ENCODE measurements around the gene INSRR.

The INSRR gene

DNA sequence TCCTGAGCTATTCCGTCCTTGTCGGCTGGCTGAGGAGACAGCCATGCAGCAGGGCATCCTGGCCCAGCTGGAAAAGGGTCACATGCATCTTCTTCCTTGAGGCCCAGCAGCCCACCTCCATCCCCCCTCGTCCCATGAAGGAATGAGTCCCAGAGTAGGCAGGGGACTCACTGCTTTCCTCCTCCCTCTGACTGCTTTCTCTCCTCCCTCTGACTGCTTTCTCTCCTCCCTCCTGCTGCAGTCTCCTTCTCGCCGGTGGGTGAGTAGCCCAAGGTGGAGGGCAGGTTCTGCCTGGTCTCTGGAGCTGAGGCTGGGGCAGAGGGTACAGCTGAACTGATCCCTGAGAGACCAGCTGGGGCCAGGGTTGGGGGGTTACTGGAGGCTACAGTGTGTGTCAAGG is 15.2 kb upstream of the INSRR start:
- DNase-seq: no peak

- no peak for DNase-seq
Observed at GRCh38 chr1:156873659-156874058, 14.7 kb upstream of the INSRR start.

DNA sequence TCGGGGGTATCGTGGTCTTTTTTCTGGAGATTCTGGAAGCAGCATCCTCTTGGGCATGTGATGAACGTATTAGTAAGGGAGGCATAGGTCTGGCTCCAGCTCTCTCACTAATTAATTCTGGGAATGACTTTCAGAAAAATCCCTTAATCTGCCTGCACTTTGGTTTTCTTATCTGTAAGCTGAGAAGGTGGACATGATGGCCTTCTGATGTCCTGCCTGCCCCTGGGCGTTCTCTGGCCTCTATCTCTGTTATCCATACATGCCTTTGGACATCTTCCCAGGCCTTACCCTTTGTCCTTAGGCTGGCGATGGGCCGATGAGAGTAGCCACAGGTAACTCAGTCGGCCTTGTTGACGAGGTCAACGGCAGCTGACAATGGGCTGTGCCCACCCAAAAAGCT is 10.5 kb upstream of the INSRR start:
- no peak for DNase-seq

DNA sequence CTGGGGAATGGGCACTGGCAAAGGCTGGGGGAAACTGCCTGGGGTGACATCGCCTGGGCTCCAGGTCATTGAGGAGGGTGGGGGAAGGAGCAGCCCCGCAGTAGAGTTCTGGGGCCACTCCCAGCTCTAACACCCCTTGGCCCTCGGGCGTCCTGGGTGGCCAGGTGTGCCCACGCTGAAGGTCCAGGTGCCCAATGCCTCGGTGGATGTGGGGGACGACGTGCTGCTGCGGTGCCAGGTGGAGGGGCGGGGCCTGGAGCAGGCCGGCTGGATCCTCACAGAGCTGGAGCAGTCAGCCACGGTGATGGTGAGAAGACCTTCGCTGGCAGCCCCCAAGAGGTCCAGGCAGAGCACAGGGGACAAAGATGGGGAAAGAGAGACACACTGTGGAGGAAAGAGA is 9.4 kb upstream of the INSRR start:
- DNase-seq: no peak

GRCh38 chr1:156866249-156866909 is 7.5 kb upstream of the INSRR start:
- no peak for DNase-seq

GRCh38 chr1:156865865-156866248 is 6.9 kb upstream of the INSRR start:
- no peak for DNase-seq

- no peak for DNase-seq
Observed at GRCh38 chr1:156865258-156865657, 6.3 kb upstream of the INSRR start.

DNA sequence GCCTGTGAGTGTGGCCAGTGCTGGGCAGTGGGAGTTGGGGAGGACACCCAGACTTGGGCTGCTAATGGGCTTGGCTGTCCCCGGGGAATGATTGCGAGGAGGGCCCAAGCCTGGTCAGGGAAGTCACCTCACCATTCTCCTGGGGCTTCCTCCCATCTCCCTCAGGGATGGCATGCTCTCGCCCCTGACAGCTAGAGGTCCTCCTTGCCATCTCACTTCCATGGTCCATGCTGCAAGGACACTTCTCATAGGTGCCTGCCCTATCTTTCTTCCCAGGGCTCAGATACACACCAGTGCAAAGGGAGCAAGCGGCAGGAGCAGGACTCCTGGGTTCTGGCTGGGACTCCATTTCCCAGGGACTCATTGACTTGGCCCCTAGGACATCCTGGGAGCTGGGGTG is 5.9 kb upstream of the INSRR start:
- no peak for DNase-seq

GRCh38 chr1:156863631-156864030 is 4.7 kb upstream of the INSRR start:
- no peak for DNase-seq

DNA sequence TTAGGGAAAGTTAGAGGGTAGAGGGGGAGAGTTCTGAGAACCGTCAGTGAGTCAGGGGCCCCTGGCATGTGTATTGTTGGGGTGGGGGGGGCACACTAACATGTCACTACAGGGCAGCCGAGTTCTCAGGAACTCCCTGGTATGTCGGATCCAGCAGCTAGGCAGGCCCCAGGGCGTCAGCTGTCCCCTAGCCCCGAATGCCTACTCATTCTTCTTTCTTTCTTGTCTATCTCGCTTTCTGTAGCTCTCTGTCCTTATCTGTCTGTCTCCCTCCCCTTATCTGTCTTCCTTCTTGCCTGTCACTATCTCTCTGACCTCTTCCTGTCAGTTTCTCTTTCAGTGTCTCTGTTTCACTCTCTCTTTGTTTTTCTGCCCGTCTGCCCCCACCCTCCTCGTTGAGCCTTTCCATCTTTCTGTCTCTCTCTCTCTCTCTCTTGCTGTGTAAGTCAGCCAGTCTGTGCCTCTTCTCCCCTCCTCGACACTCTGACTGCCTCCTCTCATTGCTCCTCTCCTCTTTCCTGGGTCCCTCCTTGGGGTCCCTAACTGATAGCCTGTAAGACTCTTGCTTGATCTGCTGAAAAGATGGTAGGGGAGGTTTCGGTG is 4.2 kb upstream of the INSRR start:
- DNase-seq: no peak

DNA sequence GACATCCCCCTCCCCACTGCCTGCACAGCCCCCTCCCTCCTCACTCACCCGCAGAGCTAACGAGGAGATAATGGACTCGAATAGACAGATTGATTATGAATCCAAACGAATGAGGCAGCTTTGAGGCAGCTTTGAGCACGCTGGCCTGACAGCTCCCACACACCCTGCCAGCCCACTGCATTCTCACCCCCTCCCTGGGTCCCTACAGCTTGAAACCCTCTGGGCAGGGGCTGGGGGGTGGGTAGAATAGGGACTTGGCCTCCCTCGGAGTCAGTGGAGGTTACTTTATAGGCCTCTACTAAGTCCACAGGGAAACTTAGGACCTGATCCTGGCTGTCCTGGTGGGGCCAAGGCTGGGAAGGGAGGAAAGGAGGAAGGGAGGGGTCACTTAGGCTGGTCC is 3.7 kb upstream of the INSRR start:
- no peak for DNase-seq

DNA sequence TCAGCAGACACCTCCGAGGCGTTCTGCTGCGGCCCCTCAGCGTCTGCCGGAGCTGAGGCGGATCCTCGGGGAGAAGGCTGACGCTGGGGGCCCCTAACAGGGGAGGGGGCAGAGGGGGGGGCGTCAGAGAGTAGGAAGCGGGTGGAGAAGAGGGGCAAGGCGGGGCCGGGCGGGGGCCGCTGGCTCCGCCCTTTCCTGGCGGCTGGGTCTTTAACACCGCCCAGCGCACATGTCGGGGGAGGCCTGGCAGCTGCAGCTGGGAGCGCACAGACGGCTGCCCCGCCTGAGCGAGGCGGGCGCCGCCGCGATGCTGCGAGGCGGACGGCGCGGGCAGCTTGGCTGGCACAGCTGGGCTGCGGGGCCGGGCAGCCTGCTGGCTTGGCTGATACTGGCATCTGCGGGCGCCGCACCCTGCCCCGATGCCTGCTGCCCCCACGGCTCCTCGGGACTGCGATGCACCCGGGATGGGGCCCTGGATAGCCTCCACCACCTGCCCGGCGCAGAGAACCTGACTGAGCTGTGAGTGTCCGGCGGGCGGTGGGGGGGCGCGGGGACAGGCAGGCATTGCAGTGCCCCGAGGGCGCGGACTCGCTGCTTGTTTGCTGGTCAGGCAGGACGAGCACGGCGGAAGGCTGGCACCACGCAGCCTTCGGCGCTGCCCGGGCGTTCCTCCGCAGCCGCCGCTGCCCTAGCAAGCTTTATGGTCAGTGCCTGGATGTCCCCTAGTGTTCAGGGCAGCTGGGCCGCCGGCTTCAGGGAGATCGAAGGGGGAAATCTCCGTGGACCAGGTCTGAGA is 1.9 kb upstream of the INSRR start, which contains the start of gene NTRK1:
NTRK1 (plus strand) TSS at position 238 of the 796 bp plus-strand sequence; CDS start at position 308, 70 bp downstream.
- peak in 2 of 4 experiments; percentile 14 to 46 for DNase-seq

- DNase-seq: peak; percentile 38 to 77 (median 58)
Observed at GRCh38 chr1:156860113-156860627, 1.3 kb upstream of the INSRR start.

DNA sequence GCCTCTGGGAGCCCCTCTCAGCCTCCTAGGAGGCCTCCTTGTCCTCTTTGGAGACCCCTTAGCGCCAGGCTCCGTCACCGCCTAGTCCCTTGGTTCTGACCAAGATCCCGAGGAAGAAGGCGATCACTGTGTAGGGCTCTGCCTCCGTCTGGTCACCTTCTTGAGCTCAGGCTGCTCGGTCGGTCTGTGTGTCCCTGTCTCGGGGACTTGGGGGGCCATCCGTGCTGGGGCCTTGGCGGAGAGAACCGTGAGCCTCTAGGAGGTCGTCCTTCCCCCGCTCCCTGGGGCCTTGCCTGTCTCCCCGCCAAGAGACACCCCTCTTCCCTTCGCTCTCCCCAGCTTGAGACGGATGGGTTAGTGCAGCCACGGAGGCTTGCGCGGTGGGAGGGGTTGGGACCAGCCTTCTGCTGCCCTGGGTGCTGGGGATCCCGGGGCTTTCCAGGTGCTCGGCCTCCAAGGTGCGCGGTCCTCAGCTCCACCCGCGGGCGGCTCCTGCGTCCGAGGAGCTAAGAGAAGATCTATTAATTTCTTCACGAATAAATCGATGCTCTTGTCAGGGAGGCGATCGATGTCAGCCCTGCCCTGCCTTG is 701 bp upstream of the INSRR start:
- peak in 1 of 4 experiments; percentile 11 for DNase-seq

DNA sequence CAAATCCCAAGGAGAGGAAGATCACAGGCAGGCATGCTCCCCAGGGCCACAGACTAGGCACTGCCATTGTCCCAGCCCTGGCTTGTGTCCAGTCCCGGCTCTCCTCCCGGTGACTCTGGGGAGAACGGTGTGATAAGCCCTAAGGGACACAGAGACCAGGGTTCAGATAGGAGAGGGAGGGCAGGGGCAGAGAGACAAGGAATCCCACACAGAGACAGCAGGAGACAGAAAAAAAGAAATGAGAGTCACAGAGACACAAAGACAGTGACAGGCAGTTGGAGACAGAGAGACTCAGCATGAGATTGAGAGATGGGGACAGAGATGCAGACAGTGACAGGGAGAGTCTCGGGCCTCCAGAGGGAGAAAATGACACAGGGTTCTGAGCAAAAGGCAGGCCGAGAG is 361 bp downstream of the INSRR start:
- DNase-seq: no peak

GRCh38 chr1:156857532-156857931 is 1.4 kb downstream of the INSRR start:
- DNase-seq: no peak

DNA sequence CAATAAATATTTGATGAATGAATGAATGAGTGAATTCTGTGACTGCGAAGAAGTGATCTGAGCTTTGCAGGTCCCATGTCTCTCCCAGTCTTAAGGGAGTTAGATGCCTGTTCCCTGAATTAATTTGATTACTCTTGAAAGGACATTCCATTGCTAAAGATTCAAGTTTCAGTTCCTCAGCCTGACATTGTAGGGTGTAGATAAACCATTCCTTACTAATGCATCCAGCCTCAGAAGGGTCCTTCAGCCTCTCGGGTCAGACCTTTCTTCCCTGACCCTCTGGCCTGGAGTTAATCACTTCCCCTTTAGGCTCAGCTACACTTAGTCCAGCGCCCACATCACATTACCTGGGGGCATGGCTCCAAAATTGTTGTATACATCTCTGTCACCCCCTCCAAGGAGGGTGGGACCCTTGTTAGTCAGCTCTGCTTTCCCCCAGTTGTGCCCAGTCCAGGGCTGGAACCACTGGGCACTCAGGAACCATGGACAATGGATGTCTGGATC is 2.6 kb downstream of the INSRR start:
- peak in 1 of 4 experiments; percentile 17 for DNase-seq

- no peak for DNase-seq
Observed at GRCh38 chr1:156854634-156855033, 4.3 kb downstream of the INSRR start.

DNA sequence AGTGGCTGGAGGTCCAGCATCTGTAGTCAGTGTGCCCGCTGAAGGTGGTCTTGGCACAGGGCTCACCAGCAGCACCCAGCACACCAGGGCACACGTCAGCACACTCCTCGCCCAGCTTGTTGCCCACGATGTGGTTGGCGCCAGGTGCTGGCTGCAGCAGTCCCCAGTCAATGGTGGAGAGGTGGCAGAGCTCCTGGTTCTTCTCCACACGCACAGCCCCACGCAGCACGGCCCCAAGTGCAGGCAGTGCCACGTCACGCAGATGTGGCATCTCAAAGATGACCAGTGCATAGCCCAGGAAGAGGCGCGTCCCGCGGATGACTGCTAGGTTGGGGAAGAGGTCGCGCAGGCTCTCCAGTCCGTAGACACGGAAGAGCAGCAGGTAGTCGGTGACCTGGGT is 5.2 kb downstream of the INSRR start:
- DNase-seq: no peak

DNA sequence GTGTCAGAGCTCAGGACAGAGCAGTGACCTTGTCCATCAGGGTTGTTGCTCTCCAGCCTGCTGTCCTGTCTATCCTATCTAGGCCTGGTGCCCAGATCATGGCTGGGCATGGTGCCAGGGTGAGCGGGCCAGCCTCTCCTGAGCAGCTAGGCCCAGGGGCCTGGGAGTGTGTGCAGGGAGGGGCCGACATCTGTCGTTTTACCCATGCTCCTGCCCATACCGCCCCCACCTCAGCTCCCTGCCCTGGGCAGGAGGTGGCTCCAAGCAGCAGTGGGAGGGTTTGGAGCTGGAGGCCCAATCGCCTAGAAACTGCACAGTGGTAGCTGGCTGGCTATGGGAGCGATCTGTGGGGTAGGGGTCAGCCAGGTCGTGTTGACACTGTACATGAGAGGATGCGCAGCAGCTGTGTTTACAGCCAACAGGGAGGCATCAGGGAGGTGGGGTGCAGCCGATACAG is 6.5 kb downstream of the INSRR start:
- no peak for DNase-seq

DNA sequence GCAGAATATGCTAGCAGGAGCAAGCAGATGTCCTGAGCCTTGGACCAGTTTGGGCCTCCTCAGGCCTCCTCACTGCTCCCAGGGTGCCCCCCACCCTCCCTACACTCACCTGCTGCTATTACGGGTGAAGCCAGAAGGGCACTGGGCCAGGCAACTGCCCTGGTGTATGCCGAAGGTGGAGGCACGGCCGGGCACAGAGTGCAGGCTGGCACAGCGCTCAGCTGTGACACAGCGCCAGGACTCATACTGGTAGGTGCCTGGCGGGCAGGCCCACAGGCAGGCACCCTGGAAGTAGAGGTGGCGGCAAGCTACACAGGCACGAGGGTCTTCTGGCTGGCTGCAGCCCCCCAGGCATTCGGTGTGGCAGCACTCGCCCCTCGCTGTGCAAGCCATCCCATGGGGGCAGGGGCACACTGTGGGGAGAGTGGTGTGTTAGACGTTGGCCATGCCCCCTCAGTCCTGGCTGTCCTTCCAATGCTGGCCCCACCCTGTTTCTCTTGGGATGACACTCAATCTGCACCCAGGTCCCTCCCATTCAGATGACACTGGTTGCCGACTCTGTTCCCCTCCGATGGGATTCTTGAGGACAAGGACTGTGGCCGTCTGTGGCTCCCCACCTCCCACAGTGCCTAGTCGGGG is 7.0 kb downstream of the INSRR start:
- DNase-seq: no peak

GRCh38 chr1:156849151-156849496 is 9.8 kb downstream of the INSRR start:
- DNase-seq: no peak
